Choroid plexus epithelial cell (primary cell): ENCODE data around the gene MOB3C.

Experiments used
- DNase-seq: peaks from one replicate; pipeline ENCODE4 v3.0.0-alpha.2; 2010; ENCODE audit warnings: low read depth
- H3K4me3 ChIP-seq: 2 replicates; pipeline ENCODE4 v1.5.1; 2011; ENCODE audit warnings: low read depth, mild to moderate bottlenecking, control low read depth, low read length, moderate library complexity
- CTCF ChIP-seq: conservative IDR thresholded peaks from 2 replicates; pipeline ENCODE4 v1.5.1; 2011; ENCODE audit warnings: low read depth, mild to moderate bottlenecking, control low read depth, inconsistent platforms, low read length, moderate library complexity

The MOB3C gene

DNA sequence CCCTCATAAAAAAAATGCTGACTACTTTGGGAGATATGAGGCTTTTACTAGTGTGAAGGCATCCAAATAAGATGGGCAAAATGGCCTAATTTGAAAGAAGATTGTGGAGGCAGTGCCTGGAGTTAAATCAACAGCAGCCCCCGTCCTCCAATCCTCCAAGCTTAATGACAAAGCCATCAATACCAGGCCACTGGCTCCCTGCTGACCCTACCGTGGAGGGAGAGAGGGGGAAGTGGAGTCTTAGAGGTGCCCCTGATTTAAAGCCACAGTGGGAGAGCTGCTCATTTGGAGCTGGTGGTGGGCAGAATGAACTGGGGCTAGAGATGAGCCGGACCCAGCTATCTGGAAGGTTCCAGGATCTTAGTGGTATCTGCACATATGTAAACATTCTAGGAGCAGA is 40.8 kb downstream of the MOB3C start:
- no peak overlapping the region for H3K4me3 ChIP-seq
- no peak for TF ChIP-seq CTCF
- DNase-seq = no peak

- TF ChIP-seq CTCF = no peak
- DNase-seq = no peak
- H3K4me3 ChIP-seq = no peak overlapping the region
Measured at GRCh38 chr1:46575300-46575699, 41.3 kb downstream of the MOB3C start.

DNA sequence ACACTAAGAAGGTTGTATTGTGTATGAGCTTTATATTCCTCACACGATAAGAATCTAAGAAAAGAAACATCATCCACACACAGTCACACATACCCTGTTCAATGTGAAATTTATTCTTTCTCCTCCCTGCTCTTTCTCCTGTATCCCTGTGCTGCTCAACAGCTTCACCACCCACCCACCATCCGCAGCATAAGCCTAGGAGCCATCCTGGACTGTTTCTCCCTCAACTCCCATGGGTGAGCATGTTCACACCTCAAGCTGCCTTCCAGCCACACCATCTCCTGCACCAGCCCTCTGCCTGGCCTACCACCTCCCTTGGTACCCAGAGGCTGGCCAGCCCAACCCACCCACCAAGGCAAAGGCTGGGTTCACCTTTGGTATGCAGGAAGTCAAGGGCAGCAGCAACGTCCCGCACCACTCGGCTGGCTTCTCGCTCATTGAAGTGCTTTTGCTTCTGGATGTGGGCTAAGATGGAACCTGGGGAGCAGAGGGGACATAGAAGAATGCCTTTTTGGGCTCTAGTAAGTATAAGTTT is 44.9 kb downstream of the MOB3C start:
- no peak for DNase-seq
- H3K4me3 ChIP-seq = no peak overlapping the region
- TF ChIP-seq CTCF = no peak

DNA sequence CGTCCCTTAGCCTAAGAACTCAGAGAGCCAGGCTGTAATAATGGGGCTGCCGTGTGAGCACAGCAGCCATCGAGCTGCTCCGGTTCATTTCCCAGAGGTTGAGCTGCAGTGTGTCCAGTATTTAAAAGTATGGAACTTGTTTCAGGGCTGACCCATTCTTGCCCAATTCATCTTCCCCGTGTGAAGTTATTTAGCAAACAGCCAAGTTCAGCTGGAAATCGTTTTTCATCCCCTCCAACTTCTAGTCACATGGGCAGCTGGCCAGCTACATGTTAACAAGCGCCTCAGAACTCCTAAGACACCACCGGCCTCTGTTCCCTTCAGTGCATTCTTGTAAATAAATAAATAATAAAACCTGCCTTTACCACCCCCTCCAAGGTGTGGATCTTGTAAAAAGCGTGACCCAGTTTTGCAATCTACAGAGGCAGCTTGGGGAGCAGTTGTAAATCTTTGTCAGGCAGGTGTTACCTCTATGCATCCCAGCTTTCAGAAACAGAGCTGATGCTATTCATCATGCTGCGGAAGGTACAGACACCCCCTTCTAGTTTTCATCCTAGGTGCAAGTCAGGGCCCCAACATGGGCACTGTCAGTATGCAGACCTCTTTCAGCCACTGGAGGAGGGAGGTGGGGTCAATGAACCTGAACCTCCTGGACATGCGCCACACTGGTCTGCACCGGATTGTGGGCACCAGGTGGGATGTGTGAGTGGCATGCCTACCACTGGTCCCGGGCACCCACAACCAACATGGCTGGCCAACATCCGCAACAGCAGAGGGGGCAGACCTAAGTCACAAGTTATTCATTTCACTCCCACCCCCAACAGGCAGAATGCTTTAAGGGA is 46.5 kb downstream of the MOB3C start:
- DNase-seq = peak; percentile 48
- no peak for TF ChIP-seq CTCF
- no peak overlapping the region for H3K4me3 ChIP-seq

DNA sequence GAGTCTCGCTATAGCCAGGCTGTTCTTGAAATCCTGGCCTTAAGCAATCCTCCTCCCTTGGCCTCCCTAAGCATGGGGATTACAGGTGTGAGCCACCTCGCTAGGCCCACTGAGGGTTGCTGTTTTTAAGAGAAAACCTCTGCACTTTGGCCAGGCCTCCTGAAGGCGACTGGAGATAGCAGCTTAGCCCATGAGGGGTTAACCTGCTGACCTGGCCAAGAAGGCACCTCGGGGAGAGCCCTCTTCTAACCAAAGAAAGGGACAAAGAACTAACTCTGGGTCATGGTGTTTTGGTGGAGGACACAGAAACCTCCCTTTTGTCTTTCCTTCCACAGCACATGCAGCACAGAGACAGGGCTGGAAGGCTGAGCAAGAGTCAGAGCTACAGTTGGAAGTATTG is 47.5 kb downstream of the MOB3C start:
- no peak for TF ChIP-seq CTCF
- H3K4me3 ChIP-seq = no peak overlapping the region
- no peak for DNase-seq

GRCh38 chr1:46568461-46568891 is 48.1 kb downstream of the MOB3C start:
- no peak for TF ChIP-seq CTCF
- DNase-seq = no peak
- H3K4me3 ChIP-seq = no peak overlapping the region

GRCh38 chr1:46563341-46563740 is 53.3 kb downstream of the MOB3C start:
- DNase-seq = no peak
- H3K4me3 ChIP-seq = no peak overlapping the region
- no peak for TF ChIP-seq CTCF
